Stimulated activated CD4-positive, alpha-beta T cell treated with anti-CD3 and anti-CD28 coated beads, TNF-alpha, amount 100 ng/mL, for 48 hours (primary cell): ENCODE results near the gene MRPL38.

Experiments used
- DNase-seq, 3 donors: peaks; one replicate each; pipeline ENCODE4 v3.0.0-alpha.2; 2020; ENCODE audit warnings: low read depth in 3 of 3

Gene MRPL38

DNA sequence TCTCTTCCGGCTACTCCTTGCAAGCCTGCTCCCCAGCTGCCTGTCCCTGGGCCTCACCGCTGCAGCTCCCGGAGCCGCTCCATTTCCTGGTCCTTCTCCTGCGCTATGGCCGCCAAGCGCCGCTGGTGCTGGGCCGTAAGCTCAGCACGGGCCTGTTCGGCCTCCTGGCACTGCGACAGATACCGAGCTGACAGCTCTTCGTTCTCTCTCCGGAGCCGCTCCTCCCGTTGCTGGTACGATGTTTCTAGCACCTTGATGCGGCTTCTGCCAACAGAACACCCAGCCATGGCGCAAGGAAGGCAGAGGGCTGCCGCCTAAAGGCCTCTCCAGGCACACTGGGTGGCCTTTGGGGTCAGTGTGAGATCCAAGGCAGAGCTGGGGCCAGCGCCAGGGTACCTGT is 14.9 kb upstream of the MRPL38 start:
- DNase-seq, result no peak

DNA sequence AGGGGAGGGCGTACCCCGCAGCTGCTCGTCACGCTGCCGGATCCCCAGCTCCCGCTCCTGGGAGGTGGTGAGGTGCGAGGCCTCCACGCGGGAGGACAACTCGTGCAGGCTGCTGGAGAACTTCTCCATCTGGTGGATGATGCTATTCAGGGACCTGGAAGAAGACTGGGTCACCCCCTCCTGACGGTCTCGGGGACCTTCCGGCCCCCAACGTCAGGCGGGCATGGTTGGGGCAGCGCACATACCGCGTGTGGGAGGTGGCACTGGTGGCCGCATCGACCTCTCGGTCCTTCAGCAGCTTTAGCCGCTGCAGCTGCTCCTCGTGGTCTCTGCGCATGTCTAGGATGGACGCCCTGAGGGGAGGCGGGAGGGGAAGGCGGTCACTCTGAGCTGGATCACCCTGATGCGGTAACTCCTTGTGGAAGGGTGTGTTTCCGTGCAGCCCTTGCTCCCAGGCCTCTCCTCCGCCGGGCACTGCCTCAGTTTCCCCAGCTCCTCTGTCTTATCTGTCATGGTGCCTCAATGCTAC is 13.3 kb upstream of the MRPL38 start:
- no peak for DNase-seq

GRCh38 chr17:75917141-75917916 is 12.6 kb upstream of the MRPL38 start:
- no peak for DNase-seq

DNA sequence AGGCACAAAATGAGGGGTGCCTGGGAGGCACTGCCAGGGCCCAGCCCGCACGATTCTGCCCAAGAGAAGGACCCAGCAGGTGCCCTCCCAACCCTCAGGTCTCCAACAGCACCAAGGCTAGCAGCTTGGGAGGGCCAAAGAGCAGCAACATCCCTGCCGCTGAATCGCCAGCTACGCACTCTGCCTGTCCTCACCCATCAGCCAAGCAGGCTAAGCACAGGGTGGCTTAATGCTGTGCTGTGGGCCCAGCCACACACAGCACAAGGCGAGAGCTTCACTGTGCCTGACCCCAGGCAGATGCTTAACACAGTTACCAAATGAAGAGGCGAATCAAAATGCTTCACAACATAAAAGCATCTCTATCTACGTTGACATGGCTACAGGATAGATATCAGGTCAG is 10.6 kb upstream of the MRPL38 start:
- DNase-seq, result no peak

GRCh38 chr17:75914643-75915267 is 10.1 kb upstream of the MRPL38 start:
- DNase-seq, result no peak

DNA sequence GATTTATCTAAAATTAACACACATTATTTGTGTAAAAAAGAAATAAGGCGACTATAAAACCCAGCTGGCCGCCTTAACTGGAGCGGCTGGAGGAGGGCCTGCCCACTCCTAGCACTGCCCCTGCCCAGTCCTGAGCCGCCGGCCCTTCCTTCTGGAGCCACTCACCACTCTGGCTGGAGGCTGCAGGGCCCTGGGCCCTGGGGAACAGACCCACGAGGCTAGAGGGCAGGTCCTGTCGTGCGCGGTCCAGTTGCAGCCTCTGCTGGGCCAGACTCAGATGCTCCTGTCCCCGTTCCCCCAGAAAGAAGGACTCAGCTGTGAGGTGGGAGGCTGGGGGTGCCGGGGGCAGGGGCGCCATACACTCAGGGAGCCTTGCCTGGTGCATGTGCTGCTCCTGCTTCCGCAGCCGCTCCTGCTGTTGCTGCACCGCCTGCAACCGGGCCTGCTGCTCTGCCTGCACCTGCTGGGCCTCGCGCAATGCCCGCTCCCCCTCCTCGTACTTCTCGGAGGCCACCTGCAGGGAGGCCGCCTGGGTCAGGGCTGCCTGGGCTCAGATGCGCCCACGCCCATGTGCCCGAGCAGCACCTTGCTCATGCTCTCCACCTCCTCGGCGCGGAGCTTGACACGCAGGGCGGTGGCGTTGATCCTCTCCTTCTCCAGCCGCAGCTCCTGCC is 9.0 kb upstream of the MRPL38 start:
- no peak for DNase-seq

DNA sequence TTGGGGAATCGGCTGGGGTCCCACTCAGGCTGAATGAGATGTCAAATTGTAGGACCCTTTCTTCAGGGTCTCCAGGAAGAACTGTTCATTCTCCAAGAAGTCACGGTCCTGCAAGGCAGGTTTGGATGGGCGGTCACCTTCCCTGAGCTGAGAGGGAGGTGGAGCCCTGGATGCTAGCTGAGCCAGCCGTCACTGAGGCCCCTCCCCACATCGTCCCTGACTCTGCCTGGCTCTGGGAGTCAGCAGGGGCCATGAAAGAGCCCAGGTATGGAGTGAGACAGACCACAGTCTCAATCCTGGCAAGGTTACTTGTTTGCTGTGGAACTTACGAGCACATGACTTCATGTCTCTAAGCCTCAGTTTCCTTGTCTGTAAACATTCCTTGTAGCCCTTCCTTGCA is 6.0 kb upstream of the MRPL38 start:
- no peak for DNase-seq

GRCh38 chr17:75909812-75910274 is 5.2 kb upstream of the MRPL38 start:
- no peak for DNase-seq

DNA sequence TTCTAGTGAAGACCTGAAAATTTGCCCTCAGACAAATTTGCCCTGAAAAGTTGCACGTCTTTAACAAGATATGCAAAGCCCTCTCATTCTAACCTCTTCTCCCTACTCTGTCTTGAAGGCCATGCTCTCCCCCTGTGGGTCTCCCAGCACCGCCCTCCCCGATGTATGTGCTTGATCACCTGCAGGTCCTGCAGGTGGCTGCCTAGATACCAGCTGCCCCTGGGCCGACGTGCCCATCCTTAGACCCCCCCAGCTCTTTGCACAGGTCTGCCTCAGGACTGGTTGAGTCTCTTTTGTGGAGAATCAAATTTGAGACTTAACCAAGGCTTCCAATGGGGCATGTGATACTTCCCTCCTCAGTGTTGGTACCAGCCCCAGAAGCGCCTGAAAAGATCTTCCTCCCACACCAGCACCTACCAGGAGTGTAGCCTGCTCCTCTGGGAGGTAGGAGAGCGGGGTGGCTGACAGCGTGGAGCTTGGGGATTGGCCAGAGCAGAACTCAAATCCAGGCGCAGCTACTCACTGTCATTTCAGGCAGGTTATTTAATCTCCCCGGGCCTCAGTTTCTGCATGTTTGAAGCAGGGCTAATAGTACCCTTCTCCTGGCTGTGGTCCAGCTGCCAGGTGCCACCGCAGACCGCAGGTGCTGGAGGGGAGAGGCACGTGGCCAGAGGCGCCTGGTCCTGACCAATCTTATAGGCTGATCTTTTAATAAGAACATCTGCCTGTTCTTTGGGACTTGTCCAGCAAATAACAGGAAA is 4.5 kb upstream of the MRPL38 start:
- no peak for DNase-seq

- DNase-seq, result no peak
These were observed 3.5 kb upstream of the MRPL38 start for GRCh38 chr17:75908201-75908600.

- DNase-seq, result no peak
These were observed 1.6 kb upstream of the MRPL38 start for GRCh38 chr17:75906143-75906884.

- no peak for DNase-seq
These were observed 2.3 kb downstream of the MRPL38 start for GRCh38 chr17:75902406-75902805.

DNA sequence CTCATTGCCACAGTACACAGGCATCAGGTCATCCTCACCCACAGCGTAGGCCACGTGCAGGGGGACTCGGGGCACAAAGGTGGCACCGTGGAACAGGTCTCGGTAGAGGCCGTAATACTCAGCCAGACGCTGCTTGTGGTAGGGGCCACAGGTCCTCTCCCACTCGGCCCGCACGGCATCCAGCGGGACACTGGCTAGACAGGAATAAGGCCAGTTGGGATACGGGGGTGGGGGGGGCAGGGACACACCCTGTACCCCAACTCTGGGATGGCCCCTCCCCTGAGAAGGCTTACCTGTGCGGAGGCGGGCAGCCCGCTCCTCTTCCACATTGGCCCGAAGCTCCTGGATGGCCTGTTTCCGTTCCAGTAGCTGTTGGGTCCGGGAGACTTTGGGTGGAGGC is 3.0 kb downstream of the MRPL38 start:
- no peak for DNase-seq

DNA sequence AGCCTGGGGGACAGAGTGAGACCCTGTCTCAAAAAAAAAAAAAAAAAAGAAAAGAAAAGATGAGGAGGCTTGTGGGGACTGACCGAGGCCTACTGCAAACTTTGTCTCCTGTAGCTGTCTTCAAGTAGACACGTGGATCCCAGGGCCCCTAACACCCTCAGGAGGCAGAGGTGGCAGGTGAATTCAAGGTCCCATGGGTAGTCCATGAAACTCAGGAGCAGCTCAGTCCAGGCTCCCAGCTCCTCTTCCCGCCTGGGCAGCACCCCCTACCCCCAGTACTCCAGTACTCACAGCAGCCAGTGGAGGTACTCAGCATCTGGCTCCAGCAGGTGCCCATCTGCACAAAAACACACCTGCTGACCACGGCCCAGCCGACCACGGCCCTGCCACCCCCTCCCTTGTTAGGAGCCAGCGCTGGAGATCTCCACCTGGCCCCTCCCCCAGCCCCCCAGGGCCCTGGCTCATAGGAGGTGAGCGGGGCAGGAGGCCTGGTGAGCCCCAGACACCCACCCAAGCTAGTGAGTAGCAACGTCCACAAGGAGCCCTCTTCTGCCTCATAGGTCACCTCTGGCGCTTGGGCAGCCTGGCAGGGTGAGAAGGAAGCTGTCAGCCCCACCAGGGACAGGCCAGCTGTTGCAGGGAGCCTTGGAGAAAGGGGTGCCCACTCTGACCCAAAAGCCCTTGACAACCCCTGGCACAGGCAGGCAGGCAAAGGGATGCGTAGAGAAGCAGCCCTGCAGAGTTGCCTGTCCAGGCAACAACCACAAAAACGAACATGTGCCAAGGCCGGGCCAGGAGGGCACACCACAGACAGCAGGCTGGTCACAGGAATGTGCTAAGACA is 3.8 kb downstream of the MRPL38 start:
- no peak for DNase-seq

DNA sequence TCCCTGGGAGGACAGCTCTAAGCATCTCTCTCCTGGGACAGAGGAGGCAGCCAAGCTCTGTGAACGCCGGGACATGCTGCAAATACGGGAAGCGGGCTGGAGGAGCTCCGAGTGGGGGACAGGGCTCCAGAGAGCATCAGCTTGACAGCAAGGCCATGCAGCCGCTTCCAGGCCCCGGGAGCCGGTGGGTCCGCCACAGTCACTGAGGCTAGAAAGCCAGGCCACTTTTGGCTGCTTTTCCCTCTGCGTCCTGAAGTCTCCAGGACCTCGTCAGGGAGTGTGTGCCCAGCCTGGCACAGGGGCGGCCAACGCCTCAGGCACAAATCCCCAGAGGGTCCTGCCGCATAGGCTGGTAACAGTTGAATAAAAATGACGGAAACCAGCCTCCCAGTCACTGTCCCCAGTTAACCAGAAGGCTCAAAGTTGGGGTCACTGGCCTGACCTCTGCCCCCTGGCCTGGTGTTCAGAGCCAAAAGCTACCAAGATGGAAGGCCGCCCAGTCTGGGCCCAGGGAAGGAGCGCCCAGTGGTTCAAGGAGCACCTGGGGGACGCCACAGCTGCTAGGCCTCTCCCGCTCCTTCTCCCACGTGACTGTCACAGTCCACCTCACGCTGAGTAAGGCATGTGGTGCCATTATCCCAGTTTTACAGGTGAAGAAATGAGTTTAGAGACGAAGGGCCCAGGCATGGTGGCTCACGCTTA is 4.8 kb downstream of the MRPL38 start:
- DNase-seq, result no peak

GRCh38 chr17:75899353-75899752 is 5.3 kb downstream of the MRPL38 start:
- DNase-seq, result no peak

DNA sequence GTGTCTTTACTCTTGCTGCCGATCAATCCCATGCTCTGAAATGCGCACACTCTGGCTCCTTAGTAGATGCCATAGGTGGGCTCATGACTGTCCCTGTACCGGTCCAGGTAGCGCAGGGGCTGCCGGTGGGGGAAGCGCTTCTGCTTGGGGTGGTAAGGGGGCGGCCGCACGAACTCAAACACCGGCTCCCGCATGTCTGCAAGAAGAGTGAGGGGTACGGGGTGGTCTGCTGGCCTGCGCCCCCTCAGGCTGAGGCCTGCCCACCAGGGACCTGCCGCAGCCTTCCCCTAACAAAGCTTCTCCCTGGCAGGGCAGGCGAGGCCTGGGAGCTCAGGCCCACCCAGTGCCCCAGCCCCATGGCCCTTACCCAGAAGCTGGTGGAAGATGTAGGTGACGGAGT is 5.9 kb downstream of the MRPL38 start:
- no peak for DNase-seq

DNA sequence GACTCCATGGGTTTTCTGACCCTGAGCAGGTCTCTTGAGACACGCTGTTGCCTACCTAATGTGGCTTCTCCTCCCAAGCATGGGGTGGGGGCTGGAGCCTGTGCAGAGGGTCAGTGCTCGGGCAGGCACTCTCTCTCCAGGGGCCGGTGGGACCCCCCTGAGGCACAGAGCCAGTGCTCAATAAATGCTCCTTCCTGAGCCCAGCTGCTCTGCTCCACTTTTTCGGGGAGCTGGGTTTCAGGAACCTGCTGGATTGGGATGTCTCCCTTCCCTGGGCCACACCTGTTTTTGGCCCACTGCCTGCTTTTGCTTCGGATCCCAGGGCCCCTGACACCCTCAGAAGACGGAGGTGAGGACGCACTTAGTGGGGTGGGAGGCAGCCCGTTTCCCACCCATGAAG is 6.6 kb downstream of the MRPL38 start:
- no peak for DNase-seq

DNA sequence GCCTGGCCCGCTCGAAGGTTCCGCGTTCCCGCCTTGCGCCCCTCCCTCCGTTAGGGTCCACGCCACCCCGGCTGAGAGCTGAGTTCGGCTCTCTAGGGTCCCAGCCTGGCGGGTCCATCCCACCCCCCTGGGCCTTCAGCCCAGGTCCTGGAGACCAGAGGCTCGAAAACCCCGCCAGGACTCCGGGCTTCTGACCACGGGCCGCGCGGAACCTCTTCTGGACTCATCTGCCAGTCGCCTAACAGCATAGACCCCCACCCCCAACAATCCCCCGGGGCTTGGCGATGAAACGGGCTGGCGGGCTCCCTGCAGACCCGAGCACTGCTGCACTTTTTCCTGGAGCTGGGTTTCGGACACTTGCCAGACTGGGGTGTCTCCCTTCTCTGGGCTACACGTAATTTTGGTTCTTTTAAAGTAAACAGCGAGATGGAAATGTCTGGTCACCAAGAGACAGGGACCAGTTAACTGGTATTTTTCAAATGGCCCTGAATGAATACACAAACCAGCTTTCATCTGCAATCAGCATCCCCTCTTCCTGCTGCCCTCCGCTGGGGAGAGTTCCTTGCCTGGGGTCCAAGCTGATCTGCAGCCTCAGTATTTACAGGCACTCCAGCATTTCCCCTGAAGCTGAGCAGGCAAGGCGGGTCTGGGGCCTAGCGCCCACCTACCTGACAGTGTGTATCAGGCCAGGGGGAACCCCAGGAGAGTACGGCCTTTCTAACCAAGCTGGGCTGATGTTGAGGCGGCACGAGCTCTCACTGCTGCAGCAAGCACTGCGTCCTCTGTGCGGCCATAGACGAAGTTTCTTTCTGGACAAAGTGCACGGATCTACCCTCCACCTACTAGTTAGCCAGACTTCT is 7.3 kb downstream of the MRPL38 start:
- DNase-seq, result no peak
